Fibroblast of lung (primary cell): Measurements from ENCODE around the gene TSC22D1. TPM values are rescaled to one million over a fixed set of nuclear protein-coding genes. Genes with fewer than 3 reads are reported as not detected.

Source experiments
- DNase-seq, 2 donors: peaks; one replicate each; pipeline versions ENCODE4 v3.0.0 to v3.0.0-alpha.2; 2010; ENCODE audit warnings: low read depth in 2 of 2
- H2AFZ ChIP-seq: 2 replicates; pipeline ENCODE4 v1.5.1; 2012; ENCODE audit warnings: low read length, control low read depth, inconsistent platforms
- H3K27ac ChIP-seq: 2 replicates; pipeline ENCODE4 v1.5.1; 2011; ENCODE audit warnings: low read length, control low read depth; ENCODE audit not compliant: insufficient read depth
- H3K27me3 ChIP-seq: 2 replicates; pipeline ENCODE4 v1.5.1; 2011; ENCODE audit warnings: mild to moderate bottlenecking, low read length; ENCODE audit not compliant: control insufficient read depth, insufficient read depth
- H3K36me3 ChIP-seq: 2 replicates; pipeline ENCODE4 v1.5.1; 2011; ENCODE audit warnings: low read length; ENCODE audit not compliant: control insufficient read depth, insufficient read depth
- H3K4me1 ChIP-seq: 2 replicates; pipeline ENCODE4 v1.5.1; 2011; ENCODE audit warnings: low read length; ENCODE audit not compliant: control insufficient read depth, insufficient read depth; ENCODE audit errors: extremely low read depth
- H3K4me2 ChIP-seq: 2 replicates; pipeline ENCODE4 v1.5.1; 2011; ENCODE audit warnings: low read length, control low read depth; ENCODE audit not compliant: insufficient read depth; ENCODE audit errors: extremely low read depth
- H3K4me3 ChIP-seq, 4 experiments: fragments of 200-600 bp in 1 of 4; sonication (generic) in 1 of 4; replicated peaks in 1 of 4; 2 replicates each; pipeline ENCODE4 v1.5.1; 2011 to 2016; ENCODE audit warnings: low read length in 4 of 4, low read depth in 3 of 4, mild to moderate bottlenecking in 3 of 4, control low read depth in 2 of 4, inconsistent platforms in 1 of 4, mixed read lengths in 1 of 4; ENCODE audit not compliant: insufficient read depth in 1 of 4; ENCODE audit errors: control extremely low read depth in 1 of 4
- H3K79me2 ChIP-seq: 2 replicates; pipeline ENCODE4 v1.5.1; 2012; ENCODE audit warnings: mild to moderate bottlenecking, low read length, inconsistent platforms; ENCODE audit not compliant: control insufficient read depth, insufficient read depth
- H3K9ac ChIP-seq: 2 replicates; pipeline ENCODE4 v1.5.1; 2011; ENCODE audit warnings: mild to moderate bottlenecking, low read length, control low read depth; ENCODE audit not compliant: insufficient read depth
- H3K9me3 ChIP-seq: 2 replicates; pipeline ENCODE4 v1.5.1; 2012; ENCODE audit warnings: low read depth, low read length; ENCODE audit not compliant: control insufficient read depth, insufficient read depth
- H4K20me1 ChIP-seq: 2 replicates; pipeline ENCODE4 v1.5.1; 2011; ENCODE audit warnings: low read length; ENCODE audit not compliant: control insufficient read depth, insufficient read depth; ENCODE audit errors: extremely low read depth
- CTCF ChIP-seq, 2 donors: IDR thresholded peaks in 1 of 2; conservative IDR thresholded peaks in 1 of 2; 1 replicate in 1 of 2; 2 replicates in 1 of 2; pipeline ENCODE4 v1.5.1; 2011 to 2012; ENCODE audit warnings: low read length in 2 of 2, control low read depth in 1 of 2, inconsistent platforms in 1 of 2, low read depth in 1 of 2, mild to moderate bottlenecking in 1 of 2
- EZH2 ChIP-seq: IDR thresholded peaks from 2 replicates; pipeline ENCODE4 v1.5.1; 2012; ENCODE audit warnings: low read length, control low read depth, mild to moderate bottlenecking; ENCODE audit errors: missing control alignments
- polyA plus RNA-seq, 2 donors: library from polyadenylated mRNA; depleted of rRNA in 1 of 2; stranded (reverse) in 1 of 2; unstranded in 1 of 2; fragments of >200 nt; gene quantifications; 2 replicates each; pipeline ENCODE4 v1.2.1, GENCODE V29; 2011 to 2012; ENCODE audit warnings: missing spikeins in 1 of 2
- total RNA-seq: library from RNA; depleted of rRNA; stranded (reverse); fragments of >200 nt; gene quantifications from 2 replicates; pipeline ENCODE4 v1.2.1, GENCODE V29; 2014

TSC22D1 gene
- total and polyA plus RNA-seq, 2 donors (not counting 1 experiment from before 2014, with no cell fraction given) = 80.4 to 97.6 TPM

- TF ChIP-seq CTCF (conservative IDR thresholded peaks at IDR 0.05 in 1 of 2, IDR thresholded peaks at IDR 0.05 in 1 of 2; ENCODE audit: low read depth in 1 of 2, low read length in 2 of 2) = no peak
- no peak for TF ChIP-seq EZH2
Measured at GRCh38 chr13:44465318-44465717, 110.8 kb downstream of the TSC22D1 start.

GRCh38 chr13:44464471-44464870 is 111.7 kb downstream of the TSC22D1 start:
- Histone ChIP-seq H3K4me1 (no peaks in the 10 kb centered on the region), H3K4me3 (no peak overlapping the region), H3K27me3 (no peaks in the 10 kb centered on the region), H3K27ac (no peak overlapping the region), H3K4me2 (no peak overlapping the region), H4K20me1 (no peaks in the 10 kb centered on the region), H2AFZ (no peak overlapping the region), H3K79me2 (no peaks in the 10 kb centered on the region), H3K36me3 (no peaks in the 10 kb centered on the region), H3K9ac (no peak overlapping the region), H3K9me3 (no peaks in the 10 kb centered on the region)
- no peak for DNase-seq
- TF ChIP-seq EZH2 (no peak), CTCF (conservative IDR thresholded peaks at IDR 0.05 in 1 of 2, IDR thresholded peaks at IDR 0.05 in 1 of 2; ENCODE audit: low read depth in 1 of 2, low read length in 2 of 2) (no peak)

More at GRCh38 chr13:44465318-44465717, 110.8 kb downstream of the TSC22D1 start:
- H3K9ac ChIP-seq = no peak overlapping the region
- DNase-seq = peak in 1 of 2 donors; percentile 39
- no peak overlapping the region for H3K4me2 ChIP-seq
- H4K20me1 ChIP-seq = no peaks in the 10 kb centered on the region
- H3K4me3 ChIP-seq = no peak overlapping the region
- H3K9me3 ChIP-seq = no peaks in the 10 kb centered on the region
- H3K27me3 ChIP-seq = no peaks in the 10 kb centered on the region
- H3K79me2 ChIP-seq = no peaks in the 10 kb centered on the region
- no peak overlapping the region for H3K27ac ChIP-seq
- H3K36me3 ChIP-seq = no peaks in the 10 kb centered on the region
- H3K4me1 ChIP-seq = no peaks in the 10 kb centered on the region
- H2AFZ ChIP-seq = no peak overlapping the region

GRCh38 chr13:44463759-44464158 is 112.4 kb downstream of the TSC22D1 start:
- Histone ChIP-seq H4K20me1 (no peaks in the 10 kb centered on the region), H3K27ac (no peak overlapping the region), H3K9me3 (no peaks in the 10 kb centered on the region), H3K4me3 (no peak overlapping the region), H3K4me2 (no peak overlapping the region), H3K27me3 (no peaks in the 10 kb centered on the region), H3K79me2 (no peaks in the 10 kb centered on the region), H3K36me3 (no peaks in the 10 kb centered on the region), H3K9ac (no peak overlapping the region), H3K4me1 (no peaks in the 10 kb centered on the region), H2AFZ (no peak overlapping the region)
- no peak for TF ChIP-seq CTCF (conservative IDR thresholded peaks at IDR 0.05 in 1 of 2, IDR thresholded peaks at IDR 0.05 in 1 of 2; ENCODE audit: low read depth in 1 of 2, low read length in 2 of 2)
- no peak for TF ChIP-seq EZH2
- no peak for DNase-seq
